EH (cell line): Measurements from ENCODE around the gene GLS2.
"Not testable (repeated sequence)": the region's sequence is repeated elsewhere in the genome, so short reads cannot be mapped to it uniquely, and the experiment has no call there.

Experiments used
- DNase-seq: peaks from one replicate; pipeline ENCODE4 v3.0.0-alpha.2; 2015; ENCODE audit warnings: low read depth

GLS2 gene

DNA sequence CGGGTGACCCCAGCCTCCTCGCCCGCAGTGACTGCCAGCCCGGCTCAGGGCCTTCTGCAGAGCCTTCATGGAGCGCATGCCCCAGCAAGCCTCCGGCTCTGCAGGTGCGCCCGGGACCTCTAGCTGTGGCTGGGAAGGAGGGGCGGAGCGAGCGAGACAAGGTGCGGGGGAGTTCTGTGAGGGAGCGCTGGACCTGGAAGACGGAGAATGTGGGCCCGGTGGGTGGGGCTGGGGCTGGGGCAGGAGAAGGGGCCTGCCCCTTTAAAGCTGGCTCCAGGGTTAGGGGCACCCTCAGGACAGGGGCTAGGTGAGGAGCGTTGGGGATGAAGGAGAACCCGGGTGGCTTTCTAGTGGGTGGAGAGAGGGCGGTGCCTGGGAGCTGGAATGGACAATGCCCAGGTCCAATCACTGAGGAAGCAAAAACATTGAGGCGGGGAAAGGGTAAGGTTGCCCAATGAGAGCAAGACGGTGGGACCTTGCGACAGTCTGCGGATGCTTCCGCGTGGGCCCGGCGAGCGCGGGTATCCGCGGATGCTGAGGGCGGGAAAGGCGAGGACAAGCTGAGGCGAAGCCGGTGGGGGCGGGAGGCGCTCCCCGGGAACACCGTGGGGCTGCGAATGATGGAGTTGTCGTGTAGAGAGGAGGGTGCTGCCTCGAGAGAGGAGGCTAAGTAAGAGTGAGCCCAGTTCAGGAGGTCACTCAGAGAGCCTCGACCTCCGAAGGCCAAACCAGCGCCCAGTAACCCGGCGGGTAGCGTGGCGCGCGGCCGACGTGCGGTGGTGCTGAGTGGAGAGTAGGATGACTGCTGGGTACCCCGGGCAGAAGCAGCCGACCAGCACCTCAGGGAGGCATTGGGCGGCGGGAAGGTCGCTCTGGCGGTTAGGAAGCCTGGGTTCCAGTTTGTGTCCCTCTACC lies at the start of gene GLS2:
Gene GLS2 (minus strand): TSS at position 121 of the 915 bp plus-strand sequence. CDS start 43 bp downstream, at position 78.
- peak; percentile 83 for DNase-seq

DNA sequence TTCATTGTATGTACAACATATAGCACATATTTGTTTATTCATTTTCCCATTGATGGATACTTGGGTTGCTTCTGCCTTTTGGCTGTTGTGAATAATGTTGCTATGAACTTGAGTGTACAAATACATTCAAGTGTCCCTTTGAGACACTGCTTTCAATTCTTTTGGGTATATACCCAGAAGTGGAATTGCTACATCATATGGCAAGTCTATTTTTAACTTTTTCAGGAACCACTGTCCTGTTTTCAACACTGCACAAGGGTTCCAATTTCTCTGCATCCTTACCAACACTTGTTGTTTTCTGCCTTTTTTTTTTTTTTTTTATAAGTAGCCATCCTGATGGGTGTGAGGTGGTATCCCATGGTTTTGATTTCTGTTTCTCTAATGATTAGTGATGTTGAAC lies 49.6 kb upstream of the GLS2 start:
- DNase-seq: no peak

DNA sequence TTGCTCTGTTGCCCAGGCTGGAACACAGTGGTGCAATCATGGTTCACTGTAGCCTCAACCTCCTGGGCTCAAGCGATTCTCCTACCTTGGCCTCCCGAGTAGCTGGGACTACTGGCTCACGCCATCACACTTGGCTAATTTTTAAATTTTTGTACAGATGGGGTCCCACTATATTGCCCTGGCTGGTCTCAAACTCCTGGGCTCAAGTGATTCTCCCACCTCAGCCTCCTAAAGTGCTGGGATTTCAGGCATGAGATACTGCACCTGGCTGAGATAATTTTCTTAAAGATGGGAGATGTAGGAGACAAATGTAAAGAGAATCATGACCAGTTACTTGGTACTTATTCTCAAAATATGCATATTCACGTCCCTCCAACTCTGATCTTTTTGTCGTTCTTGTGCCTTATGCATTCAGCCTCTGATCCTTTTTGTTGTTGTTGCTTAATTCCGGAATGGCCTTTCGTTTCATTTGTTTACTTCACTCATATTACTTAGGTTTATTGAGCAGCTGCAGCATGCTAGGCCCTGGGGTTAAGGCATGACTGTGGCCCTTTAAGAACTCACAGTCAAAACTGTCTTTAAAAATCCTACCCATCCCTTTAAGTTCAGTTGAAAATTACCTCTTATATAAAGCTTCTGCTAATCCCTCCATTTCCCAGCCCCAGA lies 42.6 kb upstream of the GLS2 start:
- no peak for DNase-seq

DNA sequence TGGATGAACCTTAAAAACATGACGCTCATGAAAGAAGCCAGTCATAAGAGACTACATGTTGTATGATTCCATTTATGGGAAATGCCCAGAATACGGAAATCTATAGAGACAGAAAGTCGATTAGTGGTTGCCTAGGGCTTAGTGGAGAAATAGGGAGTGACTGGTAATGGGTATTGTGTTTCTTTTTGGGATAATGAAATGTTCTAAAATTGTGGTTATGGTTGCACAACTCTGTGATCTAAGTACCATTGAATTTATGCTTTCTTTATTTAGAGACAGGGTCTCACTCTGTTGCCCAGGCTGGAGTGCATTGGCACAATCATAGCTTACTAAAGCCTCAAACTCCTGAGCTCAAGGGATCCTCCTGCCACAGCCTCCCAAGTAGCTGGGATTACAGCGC lies 41.7 kb upstream of the GLS2 start:
- DNase-seq: peak; percentile 20

DNA sequence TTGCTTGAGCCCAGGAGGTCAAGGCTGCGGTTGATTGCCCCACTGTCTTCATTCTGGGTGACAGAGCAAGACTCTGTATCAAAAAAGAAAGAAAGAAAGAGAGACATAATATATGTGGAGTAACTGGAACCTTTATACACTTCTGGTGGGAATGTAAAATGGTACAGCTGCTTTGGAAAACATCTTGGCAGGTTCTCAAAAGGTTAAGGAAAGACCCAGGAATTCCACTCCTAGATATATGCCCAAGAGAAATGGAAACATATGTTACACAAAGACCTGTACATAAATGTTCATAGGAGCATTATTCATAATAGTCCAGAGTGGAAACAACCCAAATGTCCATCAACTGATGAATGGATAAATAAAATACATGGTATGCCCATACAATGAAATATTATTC lies 40.9 kb upstream of the GLS2 start:
- peak; percentile 27 for DNase-seq

DNA sequence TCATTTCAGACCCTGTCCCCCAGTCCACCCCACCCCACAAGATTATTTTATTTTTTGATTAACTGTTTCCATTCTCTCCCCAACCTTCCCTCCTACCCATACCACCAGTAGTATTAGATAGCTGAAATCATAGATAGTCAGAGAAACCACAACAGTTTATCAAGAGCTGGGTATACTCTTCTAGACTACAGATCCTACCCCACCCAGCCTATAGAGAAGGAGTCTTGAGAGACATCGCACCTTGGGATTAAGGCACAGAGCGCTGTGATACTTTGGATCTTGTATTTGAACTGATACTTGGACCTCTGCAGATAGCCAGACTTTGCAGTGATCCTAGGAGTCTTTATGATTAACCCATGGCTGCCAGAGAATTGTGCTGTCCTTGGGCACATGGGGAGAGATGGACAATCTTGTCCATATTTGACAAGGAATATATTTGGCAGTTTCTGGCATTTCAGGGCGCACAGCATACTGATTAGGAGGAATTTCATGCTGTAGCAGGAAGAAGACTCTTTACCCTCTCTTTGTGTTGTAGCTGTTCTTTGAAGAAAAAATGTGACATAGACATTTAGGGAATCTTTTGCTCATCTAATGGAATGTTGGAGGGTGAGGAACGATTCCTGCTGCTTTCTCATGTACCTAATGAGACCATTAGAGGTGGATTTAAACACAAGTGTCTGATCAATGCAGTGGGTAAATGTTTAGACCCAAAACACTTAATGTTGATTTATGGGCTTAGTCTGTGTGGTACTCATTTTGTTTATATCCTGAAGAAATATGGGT lies 34.6 kb upstream of the GLS2 start:
- peak; percentile 73 for DNase-seq

DNA sequence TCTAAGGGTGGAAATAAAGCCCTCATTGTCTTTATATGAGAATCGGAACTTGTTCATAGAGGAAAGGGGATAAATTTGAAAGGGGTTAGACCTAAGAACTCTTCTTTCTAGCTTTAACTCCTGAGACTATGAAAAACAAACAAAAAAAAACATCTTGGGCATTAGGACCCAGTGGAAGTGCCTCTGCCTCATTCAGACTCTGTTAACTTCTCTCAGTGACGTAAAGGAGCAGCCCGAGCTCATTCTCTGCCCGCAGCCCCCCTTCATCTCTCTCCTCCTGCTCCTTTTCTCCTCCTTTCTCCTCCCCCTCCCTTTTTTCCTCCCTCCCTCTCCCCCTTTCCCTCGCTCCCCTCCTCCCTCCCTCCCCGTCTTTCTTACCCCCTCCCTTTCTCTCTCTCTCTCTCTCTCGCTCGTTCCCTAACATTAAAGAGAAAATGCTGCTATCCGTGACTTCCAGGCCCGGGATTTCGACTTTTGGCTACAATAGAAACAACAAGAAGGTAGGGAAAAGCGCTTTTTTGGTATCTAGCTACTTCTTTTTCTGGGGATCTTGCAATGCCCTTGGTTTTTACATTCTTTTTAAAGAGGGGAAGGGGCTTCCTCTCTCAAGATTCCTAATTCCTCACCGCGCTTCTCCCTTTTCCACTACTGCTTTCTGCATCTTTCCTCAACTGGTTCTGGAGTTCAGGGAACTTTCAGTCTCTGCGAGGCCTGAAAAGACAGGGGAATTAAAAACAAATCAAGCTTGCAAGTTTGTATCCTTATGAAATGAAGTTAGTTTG lies 33.8 kb upstream of the GLS2 start, which contains the start of gene RBMS2:
Gene RBMS2 (plus strand): TSS at position 231 of the 782 bp plus-strand sequence. CDS start 204 bp downstream, at position 435.
- DNase-seq: peak; percentile 96

DNA sequence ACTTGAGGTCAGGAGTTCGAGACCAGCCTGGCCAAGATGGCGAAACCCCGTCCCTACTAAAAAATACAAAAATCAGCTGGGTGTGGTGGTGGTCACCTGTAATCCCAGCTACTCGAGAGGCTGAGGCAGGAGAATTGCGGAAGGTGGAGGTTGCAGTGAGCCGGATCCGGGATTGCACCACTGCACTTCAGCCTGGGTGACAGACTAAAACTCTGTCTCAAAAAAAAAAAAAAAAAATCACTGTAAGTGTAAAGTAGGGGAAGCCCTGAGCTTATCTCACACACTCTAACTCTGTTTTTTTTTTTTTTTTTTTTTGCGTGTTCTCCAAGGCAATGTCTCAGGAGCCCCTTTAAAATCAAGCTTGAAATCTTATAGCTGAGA lies 33.2 kb upstream of the GLS2 start:
- DNase-seq: no peak

DNA sequence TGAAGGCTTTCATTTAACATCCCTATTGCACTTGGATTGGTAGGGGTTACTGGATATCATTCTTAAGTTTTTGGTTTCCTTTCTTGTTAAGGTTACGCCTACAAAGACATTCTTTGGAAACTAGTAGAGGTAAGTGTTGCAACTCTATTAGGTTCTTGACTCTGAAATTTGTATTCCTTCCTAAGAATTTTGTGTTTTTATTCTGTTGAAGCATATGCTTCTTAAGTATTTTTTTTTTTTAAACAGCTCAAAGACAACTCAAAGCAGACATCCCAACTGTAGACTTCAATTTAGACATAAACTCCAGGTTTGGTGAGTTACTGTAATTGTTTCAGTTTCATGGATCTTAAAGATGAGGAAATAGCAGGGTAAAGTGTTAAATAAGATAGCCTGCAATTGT lies 32.5 kb upstream of the GLS2 start:
- DNase-seq: peak; percentile 13

DNA sequence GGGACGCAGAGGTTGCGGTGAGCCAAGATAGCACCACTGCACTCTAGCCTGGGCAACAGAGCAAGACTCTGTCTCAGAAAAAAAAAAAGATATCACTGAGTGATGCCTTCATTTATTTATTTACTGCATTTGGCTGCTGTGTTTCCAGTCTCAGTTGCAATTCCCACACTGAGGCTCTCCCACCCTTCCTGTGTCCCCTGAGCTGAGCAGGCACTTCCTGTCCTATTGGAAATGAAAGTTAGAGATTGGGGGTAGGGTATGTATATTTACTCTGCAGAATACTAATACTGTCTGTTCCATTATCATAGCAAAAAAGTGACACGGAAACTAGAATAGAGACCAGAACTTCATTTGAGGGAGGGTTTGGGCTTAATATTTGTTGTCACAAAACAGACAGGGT lies 32.1 kb upstream of the GLS2 start:
- peak; percentile 40 for DNase-seq

DNA sequence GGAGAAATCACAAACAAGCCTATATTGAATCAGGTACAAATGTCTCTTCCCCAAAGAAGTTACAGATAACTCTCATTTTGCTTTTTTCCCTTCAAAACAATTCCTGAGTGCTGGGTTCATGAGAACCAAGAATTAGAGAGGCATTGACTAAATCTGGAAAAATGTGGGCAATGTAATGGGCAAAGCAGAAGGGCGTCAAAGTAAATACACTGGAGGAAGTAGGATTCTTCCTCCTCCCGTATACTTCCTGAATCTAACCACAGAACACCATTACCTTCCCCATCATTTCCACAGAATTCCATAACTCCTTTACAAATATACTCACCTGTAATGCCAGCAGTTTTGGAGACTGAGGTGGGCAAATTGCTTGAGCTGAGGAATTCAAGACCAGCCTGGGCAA lies 30.6 kb upstream of the GLS2 start:
- DNase-seq: peak; percentile 84

DNA sequence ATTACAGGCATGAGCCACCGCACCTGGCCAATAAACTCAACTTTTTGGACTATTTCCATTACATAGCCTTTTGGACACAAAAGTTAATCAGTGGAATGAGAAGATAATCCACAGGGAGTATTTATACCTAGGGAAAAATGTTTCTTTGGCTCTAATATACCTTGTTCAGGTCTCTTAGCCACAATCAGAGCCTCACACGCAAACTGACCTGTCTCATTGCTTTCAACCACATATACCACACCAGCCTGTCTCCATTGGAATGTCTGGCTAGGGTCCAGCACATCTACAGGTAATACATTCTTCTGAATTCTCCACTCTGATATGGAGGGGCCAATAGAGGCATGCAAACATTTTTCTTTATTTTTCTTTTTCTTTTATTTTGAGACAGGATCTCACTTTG lies 29.9 kb upstream of the GLS2 start:
- DNase-seq: no peak

DNA sequence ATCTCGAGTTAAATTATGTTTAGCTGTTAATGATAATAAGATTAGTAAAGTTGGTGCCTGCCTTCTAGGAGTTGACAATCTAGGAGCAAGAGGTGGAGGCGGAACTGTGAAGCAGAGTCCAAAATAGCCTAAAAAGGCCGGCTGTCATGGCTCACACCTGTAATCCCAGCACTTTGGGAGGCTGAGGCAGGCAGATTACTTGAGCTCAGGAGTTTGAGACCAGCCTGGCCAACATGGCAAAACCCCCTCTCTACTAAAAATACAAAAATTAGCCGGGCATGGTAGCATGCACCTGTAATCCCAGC lies 26.0 kb upstream of the GLS2 start:
- not testable (repeated sequence) for DNase-seq

DNA sequence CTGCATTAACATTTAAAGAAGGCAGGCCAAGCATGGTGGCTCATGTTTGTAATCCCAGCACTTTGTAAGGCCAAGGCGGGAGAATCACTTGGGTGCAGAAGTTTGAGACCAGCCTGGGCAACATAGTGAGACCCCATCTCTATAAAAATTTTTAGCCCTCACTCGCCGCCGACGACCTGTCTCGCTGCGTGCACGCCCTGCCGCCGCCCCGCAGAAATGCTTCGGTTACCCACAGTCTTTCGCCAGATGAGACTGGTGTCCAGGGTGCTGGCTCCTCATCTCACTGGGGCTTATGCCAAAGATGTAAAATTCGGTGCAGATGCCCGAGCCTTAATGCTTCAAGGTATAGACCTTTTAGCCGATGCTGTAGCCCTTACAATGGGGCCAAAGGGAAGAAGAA lies 22.8 kb upstream of the GLS2 start:
- no peak for DNase-seq

DNA sequence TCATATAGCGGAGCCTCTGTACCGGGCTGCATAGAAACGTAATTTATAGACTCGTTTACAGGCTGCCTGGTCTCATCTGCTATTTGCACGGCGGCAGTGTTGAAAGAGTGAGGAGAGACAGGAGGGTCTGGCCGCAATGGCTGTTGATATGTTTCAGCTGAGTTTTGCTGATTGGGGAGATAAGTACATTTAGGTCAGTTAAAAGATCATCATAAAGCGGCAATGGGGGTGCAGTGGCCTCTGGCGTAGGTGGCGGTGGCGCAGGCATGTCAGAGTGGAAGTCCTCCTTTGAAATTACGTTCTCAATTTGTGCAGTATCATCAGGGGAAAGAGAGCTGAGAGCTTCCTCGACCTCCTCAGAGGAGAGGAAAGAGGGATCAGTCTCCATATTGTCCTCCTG lies 11.9 kb upstream of the GLS2 start:
- DNase-seq: not testable (repeated sequence)

DNA sequence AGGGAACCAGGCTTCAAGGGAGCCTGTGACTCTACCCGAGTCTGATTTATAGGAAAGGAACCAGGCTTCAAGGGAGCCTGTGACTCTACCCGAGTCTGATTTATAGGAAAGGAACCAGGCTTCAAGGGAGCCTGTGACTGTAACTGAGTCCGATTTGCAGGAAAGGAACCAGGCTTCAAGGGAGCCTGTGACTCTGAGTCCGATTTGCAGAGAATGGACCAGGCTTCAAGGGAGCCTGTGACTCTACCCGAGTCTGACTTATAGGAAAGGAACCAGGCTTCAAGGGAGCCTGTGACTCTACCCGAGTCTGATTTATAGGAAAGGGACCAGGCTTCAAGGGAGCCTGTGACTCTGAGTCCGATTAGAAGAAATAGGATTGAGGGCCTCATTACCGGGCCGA lies 11.5 kb upstream of the GLS2 start:
- DNase-seq: not testable (repeated sequence)

DNA sequence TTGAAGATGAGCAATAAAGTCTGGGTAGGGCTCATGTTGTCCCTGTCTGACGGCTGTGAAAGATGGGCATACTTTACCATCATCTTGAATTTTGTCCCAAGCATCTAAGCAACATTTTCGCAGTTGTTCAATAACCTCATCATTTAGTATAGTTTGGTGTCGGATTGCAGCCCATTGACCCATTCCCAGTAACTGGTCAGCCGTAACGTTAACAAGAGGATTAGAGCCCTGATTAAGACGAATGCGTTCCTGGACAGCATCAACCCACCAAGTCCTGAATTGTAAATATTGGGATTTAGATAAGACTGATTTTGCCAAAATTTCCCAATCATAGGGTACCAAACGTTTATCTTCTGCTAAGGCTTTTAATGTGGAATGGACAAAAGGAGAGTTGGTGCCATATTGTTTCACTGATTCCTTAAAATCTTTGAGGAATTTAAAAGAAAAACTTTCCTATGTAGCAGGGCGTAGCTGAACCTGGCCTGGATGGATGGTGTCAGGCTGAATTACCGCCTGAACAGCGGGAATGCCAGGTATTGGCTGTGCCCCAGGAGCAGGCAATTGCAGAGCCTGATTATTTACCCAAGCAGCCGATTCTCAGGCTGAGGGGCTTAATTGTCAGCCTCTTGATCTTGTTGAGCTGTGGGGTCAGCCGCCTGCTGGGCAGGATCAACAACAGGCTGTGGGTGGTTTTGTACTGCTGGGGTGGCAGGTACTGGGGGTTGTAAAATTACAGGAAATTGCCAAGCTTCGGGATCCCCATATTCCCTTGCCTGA lies 10.4 kb upstream of the GLS2 start:
- DNase-seq: not testable (repeated sequence)

DNA sequence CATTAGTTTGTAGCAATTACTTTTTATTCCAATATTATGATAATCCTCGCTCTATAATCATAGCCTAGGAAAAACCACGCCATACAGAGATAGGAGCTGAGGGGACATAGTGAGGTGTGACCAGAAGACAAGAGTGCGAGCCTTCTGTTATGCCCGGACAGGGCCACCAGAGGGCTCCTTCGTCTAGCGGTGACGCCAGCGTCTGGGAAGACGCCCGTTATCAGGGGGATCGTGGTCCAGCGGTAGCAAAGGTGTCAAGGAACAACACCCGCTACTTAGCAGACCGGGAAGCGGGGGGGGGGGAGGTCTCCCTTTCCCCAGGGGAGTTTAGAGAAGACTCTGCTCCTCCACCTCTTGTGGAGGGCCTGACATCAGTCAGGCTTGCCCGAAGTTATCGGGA lies 8.7 kb upstream of the GLS2 start:
- peak; percentile 44 for DNase-seq

DNA sequence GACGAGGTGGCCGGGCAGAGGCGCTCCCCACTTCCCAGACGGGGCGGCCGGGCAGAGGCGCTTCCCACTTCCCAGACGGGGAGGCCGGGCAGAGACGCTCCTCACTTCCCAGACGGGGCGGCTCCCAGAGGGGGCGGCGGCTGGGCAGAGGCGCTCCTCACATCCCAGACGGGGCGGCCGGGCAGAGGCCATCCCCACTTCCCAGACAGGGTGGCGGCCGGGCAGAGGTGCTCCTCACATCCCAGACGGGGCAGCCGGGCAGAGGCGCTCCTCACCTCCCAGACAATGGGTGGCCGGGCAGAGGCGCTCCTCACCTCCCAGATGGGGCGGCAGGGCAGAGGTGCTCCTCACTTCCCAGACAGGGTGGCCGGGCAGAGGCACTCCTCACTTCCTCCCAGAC lies 6.5 kb upstream of the GLS2 start:
- not testable (repeated sequence) for DNase-seq

DNA sequence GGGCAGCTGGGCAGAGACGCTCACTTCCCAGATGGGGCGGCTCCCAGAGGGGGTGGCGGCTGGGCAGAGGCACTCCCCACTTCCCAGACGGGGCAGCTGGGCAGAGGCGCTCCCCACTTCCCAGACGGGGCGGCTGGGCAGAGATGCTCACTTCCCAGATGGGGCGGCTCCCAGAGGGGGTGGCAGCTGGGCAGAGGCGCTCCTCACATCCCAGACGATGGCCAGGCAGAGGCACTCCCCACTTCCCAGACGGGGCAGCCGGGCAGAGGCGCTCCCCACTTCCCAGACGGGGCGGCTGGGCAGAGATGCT lies 6.1 kb upstream of the GLS2 start:
- not testable (repeated sequence) for DNase-seq

DNA sequence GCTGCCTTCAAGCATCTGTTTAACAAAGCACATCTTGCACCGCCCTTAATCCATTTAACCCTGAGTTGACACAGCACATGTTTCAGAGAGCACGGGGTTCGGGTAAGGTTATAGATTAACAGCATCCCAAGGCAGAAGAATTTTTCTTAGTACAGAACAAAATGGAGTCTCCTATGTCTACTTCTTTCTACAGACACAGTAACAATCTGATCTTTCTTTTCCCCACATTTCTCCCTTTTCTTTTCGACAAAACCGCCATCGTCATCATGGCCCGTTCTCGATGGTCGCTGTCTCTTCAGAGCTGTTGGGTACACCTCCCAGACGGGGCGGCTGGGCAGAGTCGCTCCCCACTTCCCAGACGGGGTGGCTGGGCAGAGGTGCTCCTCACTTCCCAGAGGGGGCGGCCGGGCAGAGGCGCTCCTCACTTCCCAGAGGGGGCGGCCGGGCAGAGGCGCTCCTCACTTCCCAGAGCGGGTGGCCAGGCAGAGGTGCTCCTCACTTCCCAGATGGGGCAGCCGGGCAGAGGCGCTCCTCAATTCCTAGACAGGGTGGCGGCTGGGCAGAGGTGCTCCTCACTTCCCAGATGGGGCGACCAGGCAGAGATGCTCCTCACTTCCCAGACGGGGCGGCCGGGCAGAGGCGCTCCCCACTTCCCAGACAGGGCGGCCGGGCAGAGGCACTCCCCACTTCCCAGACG lies 5.6 kb upstream of the GLS2 start:
- not testable (repeated sequence) for DNase-seq
